ENCODE results near the gene IGFALS.

Gene IGFALS

GRCh38 chr16:1784977-1785845, 8.3 kb downstream of the IGFALS start:
- no peak for DNase-seq (ENCODE audit: extremely low read depth, low read depth)
- no peak for TF ChIP-seq CTCF (IDR thresholded peaks at IDR 0.05; ENCODE audit: low read depth, low read length)

GRCh38 chr16:1782408-1783264, 10.9 kb downstream of the IGFALS start, which contains the start of the genes NUBP2 and SPSB3:
NUBP2 (plus strand) TSS chr16:1782960; CDS start chr16:1783021, 61 bp downstream.
SPSB3 (minus strand) TSS chr16:1782571; CDS start chr16:1781483, 1,088 bp downstream.
- DNase-seq (ENCODE audit: extremely low read depth, low read depth): peak; percentile 100
- no peak for TF ChIP-seq CTCF (IDR thresholded peaks at IDR 0.05; ENCODE audit: low read depth, low read length)

- TF ChIP-seq CTCF (IDR thresholded peaks at IDR 0.05; ENCODE audit: low read depth, low read length): no peak
- no peak for DNase-seq (ENCODE audit: extremely low read depth, low read depth)
Measured at GRCh38 chr16:1781758-1782407, 11.6 kb downstream of the IGFALS start.

GRCh38 chr16:1781254-1781653, 12.3 kb downstream of the IGFALS start:
- no peak for TF ChIP-seq CTCF (IDR thresholded peaks at IDR 0.05; ENCODE audit: low read depth, low read length)
- DNase-seq (ENCODE audit: extremely low read depth, low read depth): no peak

- TF ChIP-seq CTCF (IDR thresholded peaks at IDR 0.05; ENCODE audit: low read depth, low read length): no peak
- DNase-seq (ENCODE audit: extremely low read depth, low read depth): no peak
Measured at GRCh38 chr16:1780677-1781072, 12.8 kb downstream of the IGFALS start.

- no peak for TF ChIP-seq CTCF (IDR thresholded peaks at IDR 0.05; ENCODE audit: low read depth, low read length)
- no peak for DNase-seq (ENCODE audit: extremely low read depth, low read depth)
Measured at GRCh38 chr16:1779741-1780676, 13.5 kb downstream of the IGFALS start.

Measured in AG09319 (cell line).